Muscle of leg (tissue), 11 donors: ENCODE data around the gene LAX1. TPM values are rescaled to one million over a fixed set of nuclear protein-coding genes. Genes with fewer than 3 reads are reported as not detected.
A peak's percentile ranks its signal among the peaks of the same experiment; 100 is the strongest.

ENCODE experiments used
- DNase-seq: peaks from one replicate; pipeline ENCODE4 v3.0.0; 2013
- H3K27ac ChIP-seq: one replicate; pipeline ENCODE4 v1.5.1; 2013; ENCODE audit warnings: mild to moderate bottlenecking, low read length, control low read depth
- H3K27me3 ChIP-seq: one replicate; pipeline ENCODE4 v1.6.1; 2013; ENCODE audit warnings: low read length; ENCODE audit not compliant: control insufficient read depth, insufficient read depth
- H3K36me3 ChIP-seq: one replicate; pipeline ENCODE4 v1.6.1; 2013; ENCODE audit warnings: low read length; ENCODE audit not compliant: control insufficient read depth, insufficient read depth
- H3K4me1 ChIP-seq: one replicate; pipeline ENCODE4 v1.6.1; 2013; ENCODE audit warnings: low read length; ENCODE audit not compliant: control insufficient read depth, insufficient read depth
- H3K4me3 ChIP-seq: one replicate; pipeline ENCODE4 v1.5.1; 2013; ENCODE audit warnings: low read length, control low read depth
- H3K9me3 ChIP-seq: replicated peaks from 2 replicates; pipeline ENCODE4 v1.6.1; 2013; ENCODE audit warnings: low read depth, low read length; ENCODE audit not compliant: control insufficient read depth
- WGBS: methylation state at CpG from one replicate; pipeline ENCODE4 v1.1.5; 2013; ENCODE audit warnings: missing lambda C conversion rate; ENCODE audit not compliant: insufficient coverage; 5-methylcytosine and 5-hydroxymethylcytosine counted together
- polyA plus RNA-seq, 8 donors: library from polyadenylated mRNA; unstranded; fragments of 120-200 nt; gene quantifications; one replicate each; pipeline versions ENCODE4 v1.2.1 to v1.2.3, GENCODE V29; 2013; ENCODE audit warnings: inconsistent platforms in 1 of 8, low replicate concordance in 1 of 8; ENCODE audit not compliant: insufficient read length in 8 of 8, insufficient read depth in 1 of 8
- total RNA-seq: library from RNA; stranded (reverse); fragments of 120-200 nt; gene quantifications from one replicate; pipeline ENCODE4 v1.2.4, GENCODE V29; 2013

Gene LAX1
- total and polyA plus RNA-seq, 9 donors = 0.07 to 0.29 (median 0.12) TPM

DNA sequence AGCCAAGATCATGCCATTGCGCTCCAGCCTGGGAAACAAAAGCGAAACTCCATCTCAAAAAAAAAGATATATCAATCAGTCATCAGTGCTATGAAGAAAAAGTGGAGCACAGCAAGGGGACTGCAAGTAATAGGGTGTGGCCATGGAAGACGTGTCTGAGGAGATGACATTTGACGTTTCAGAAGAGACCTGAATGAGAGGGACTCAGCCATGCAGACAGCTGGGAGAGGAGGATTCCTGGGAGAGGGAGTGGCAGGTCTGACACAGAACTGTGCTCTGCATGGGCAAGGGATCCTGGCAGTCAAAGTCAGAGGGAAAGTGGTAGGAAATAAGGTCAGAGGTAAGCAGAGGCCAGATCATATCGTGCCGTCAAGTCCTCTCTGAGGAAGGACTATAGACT is 3.3 kb downstream of the LAX1 start:
- DNase-seq = no peak
- 72% methylated on average over 4 of the region's 6 CpGs for WGBS
- Histone ChIP-seq H3K27ac (no peak overlapping the region), H3K9me3 (no peaks in the 10 kb centered on the region), H3K4me3 (no peak overlapping the region), H3K36me3 (no peaks in the 10 kb centered on the region), H3K27me3 (no peaks in the 10 kb centered on the region), H3K4me1 (peaks cover 15% of the 10 kb centered on the region)

DNA sequence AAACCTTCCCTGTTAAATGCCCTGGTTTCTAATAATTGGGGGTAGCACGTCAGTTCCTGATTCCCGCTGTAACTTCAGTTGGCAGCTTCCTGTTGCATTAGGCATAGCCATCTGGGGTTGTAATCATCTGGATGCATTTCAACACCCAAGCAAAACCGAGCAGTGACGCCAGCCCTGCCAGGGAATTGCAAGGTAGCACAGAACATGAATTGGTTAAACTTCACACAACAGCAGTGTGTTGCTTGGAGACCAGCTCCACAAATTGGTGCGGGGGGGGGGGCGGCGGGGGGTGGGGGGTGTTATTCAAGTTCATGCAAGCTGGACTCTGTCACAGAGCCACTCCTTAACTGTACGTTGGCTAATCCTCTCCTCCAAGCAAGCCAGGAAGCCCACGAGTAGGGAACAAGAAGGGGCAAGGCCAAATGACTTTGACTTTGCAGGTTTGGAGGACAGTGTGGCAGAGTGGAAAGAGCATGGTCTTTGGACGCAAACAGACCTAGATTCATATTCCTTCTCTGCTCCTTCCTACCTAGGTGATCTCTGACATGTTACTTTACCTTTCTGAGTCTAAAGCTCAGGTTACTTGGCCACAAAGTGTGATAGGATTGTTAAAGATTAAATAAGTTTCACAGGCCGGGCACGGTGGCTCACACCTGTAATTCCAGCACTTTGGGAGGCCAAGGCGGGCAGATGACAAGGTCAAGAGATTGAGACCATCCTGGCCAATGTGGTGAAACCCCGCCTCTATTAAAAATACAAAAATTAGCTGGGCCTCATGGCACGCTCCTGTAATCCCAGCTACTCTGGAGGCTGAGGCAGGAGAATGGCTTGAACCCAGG is 4.7 kb downstream of the LAX1 start:
- peak overlapping the region; percentile 35 for H3K27ac ChIP-seq
- peak overlapping the region; percentile 10 for H3K4me3 ChIP-seq
- peaks cover 15% of the 10 kb centered on the region for H3K4me1 ChIP-seq
- H3K9me3 ChIP-seq = no peaks in the 10 kb centered on the region
- no peaks in the 10 kb centered on the region for H3K36me3 ChIP-seq
- H3K27me3 ChIP-seq = no peaks in the 10 kb centered on the region
- DNase-seq = peak; percentile 86
- 43% methylated on average over 7 of the region's 15 CpGs for WGBS

DNA sequence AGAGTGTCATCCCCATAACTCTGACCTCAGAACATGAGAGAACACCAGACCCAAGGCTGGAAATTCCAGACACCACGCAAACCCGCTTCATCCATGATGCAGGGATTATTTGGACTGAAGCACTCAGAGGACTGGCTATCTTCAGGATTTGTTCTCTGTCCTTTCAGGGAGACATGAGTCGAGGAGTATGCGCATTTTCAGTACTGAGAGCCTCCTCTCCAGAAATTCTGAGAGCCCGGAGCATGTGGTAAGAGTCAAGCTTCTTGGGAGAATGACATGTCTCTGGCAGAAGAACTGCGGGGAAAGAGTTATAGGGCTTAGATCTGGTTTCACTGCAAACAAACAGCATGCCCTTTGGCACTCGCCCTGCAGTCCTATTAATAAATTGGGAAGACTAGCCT is 6.9 kb downstream of the LAX1 start:
- Histone ChIP-seq H3K4me1 (peaks cover 15% of the 10 kb centered on the region), H3K27ac (no peak overlapping the region), H3K27me3 (no peaks in the 10 kb centered on the region), H3K4me3 (no peak overlapping the region), H3K9me3 (no peaks in the 10 kb centered on the region), H3K36me3 (no peaks in the 10 kb centered on the region)
- WGBS = 85% methylated on average over 4 of the region's 7 CpGs
- DNase-seq = peak; percentile 42

DNA sequence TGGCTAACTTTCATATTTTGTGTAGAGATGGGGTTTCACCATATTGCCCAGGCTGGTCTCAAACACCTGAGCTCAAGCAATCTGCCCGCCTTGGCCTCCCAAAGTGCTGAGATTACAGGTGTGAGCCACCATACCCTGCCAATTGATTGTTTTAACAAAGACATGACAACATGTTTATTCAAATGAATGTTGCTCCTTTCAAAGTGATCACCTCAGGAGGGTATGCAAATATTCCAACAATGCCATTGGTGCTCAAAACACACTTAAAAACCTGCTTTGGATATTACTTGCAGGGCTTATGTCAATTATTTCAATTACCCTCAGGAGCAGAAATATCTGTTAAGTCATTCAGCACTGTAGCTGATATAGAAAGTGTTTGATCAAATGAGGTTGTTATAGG is 7.9 kb downstream of the LAX1 start:
- Histone ChIP-seq H3K4me3 (no peak overlapping the region), H3K4me1 (peaks cover 15% of the 10 kb centered on the region), H3K27ac (no peak overlapping the region), H3K27me3 (no peaks in the 10 kb centered on the region), H3K9me3 (no peaks in the 10 kb centered on the region), H3K36me3 (no peaks in the 10 kb centered on the region)
- WGBS = no CpG with 5 or more reads among the region's 1 CpG
- DNase-seq = no peak

DNA sequence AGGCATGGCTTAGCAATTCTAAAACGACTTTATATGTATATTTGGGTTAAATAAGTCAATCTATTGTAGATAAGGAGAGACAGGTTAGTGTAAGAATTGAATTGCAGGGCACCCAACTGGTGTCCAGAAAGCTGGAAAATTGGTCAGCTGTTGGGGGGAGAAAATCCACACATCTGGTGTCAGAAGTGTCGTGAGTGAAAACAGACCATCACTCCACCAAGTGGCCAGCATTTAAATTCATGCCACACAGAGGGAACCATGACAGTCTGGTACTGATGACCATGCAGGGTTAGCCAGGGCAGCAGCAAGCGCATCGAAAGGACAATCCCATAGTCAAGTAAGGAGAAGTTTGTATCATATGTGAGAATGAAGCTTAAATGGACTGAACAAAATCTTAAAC is 11.7 kb downstream of the LAX1 start:
- DNase-seq = peak; percentile 33

DNA sequence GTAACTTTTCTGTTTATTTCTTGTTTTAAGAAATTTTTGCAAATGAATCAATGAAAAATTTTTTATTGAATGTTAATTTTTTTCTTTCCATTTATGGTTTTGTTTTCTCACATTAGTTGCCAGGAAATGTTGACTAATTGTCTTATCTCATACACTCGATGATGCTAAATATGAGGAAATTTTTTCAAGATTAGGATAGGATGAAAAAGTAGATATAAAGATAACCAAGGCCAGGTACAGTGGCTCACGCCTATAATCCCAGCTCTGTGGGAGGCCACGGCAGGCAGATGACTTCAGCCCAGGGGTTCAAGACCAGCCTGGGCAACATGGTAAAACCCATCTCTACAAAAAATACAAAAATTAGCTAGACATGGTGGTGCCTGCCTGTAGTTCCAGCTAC is 12.6 kb downstream of the LAX1 start:
- no peak for DNase-seq
- H3K4me1 ChIP-seq = no peaks in the 10 kb centered on the region
- H3K36me3 ChIP-seq = no peaks in the 10 kb centered on the region
- no peak overlapping the region for H3K4me3 ChIP-seq
- no peak overlapping the region for H3K27ac ChIP-seq
- no CpG with 5 or more reads among the region's 3 CpGs for WGBS
- no peaks in the 10 kb centered on the region for H3K27me3 ChIP-seq
- no peaks in the 10 kb centered on the region for H3K9me3 ChIP-seq

More for the DNA sequence above, 11.7 kb downstream of the LAX1 start:
- peaks cover 2% of the 10 kb centered on the region for H3K4me1 ChIP-seq
- H3K4me3 ChIP-seq = no peak overlapping the region
- no peak overlapping the region for H3K27ac ChIP-seq
- no peaks in the 10 kb centered on the region for H3K9me3 ChIP-seq
- WGBS = no CpG with 5 or more reads among the region's 4 CpGs
- H3K27me3 ChIP-seq = no peaks in the 10 kb centered on the region
- no peaks in the 10 kb centered on the region for H3K36me3 ChIP-seq

DNA sequence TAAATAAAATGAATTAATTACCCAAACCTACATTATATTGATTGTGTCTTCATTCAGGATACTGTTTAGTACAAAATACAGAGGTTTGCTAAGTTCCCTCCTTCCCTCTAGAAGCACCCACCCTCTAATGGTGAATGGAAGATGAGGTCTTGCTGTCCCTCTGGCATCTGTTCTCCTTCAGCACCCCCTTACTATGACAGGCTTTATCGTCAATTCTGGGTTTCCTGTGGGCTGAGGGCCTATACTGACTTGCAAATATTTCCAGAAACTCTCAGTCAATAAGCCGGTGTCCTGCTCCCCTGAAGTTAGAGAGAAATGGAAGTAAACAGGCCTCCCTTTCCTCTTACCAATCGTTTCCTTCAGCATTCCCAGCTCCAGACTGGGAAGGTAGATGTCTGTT is 13.2 kb downstream of the LAX1 start:
- Histone ChIP-seq H3K4me3 (no peak overlapping the region), H3K9me3 (no peaks in the 10 kb centered on the region), H3K36me3 (no peaks in the 10 kb centered on the region), H3K4me1 (no peaks in the 10 kb centered on the region), H3K27ac (no peak overlapping the region), H3K27me3 (no peaks in the 10 kb centered on the region)
- WGBS = no CpG with 5 or more reads among the region's 3 CpGs
- no peak for DNase-seq

DNA sequence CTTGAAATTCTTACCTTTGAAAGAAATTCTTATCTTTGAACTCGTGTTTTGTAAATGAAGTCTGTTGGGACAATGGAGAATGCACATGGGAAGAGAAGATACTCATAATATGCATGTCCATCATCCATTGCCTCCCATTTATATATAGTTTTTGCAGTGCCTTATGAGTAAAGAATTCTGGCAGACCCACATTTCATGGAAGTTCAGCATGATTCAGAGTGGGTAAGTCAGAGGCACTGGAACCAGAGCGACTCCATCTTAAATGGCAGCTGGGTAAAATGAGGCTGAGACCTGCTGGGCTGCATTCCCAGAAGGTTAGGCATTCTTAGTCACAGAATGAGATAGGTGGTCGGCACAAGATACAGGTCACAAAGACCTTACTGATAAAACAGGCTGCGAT is 13.8 kb downstream of the LAX1 start:
- DNase-seq = no peak
- Histone ChIP-seq H3K4me3 (no peak overlapping the region), H3K36me3 (no peaks in the 10 kb centered on the region), H3K4me1 (no peaks in the 10 kb centered on the region), H3K27ac (no peak overlapping the region), H3K27me3 (no peaks in the 10 kb centered on the region), H3K9me3 (no peaks in the 10 kb centered on the region)
- 87% methylated on average over 2 of the region's 4 CpGs for WGBS

DNA sequence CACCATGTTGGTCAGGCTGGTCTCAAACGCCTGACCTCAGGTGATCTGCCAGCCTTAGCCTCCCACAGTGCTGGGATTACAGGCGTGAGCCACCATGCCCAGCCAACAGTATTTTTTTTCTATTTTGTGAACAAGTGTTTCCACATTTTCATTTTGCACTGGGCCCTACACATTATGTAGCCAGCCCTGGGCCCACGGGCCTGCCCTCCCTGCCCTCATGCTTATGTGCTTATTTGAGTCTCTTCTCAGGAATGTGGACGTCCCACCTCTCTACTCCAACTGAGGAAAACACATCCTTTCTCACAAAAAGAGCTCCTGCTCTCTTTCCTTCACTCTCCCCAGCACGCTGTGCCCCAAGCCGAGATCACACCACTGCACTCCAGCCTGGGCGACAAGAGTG is 17.0 kb downstream of the LAX1 start:
- no peaks in the 10 kb centered on the region for H3K9me3 ChIP-seq
- DNase-seq = no peak
- H3K4me1 ChIP-seq = no peaks in the 10 kb centered on the region
- H3K4me3 ChIP-seq = no peak overlapping the region
- no peaks in the 10 kb centered on the region for H3K27me3 ChIP-seq
- H3K36me3 ChIP-seq = no peaks in the 10 kb centered on the region
- H3K27ac ChIP-seq = no peak overlapping the region
- 73% methylated on average over 4 of the region's 7 CpGs for WGBS

DNA sequence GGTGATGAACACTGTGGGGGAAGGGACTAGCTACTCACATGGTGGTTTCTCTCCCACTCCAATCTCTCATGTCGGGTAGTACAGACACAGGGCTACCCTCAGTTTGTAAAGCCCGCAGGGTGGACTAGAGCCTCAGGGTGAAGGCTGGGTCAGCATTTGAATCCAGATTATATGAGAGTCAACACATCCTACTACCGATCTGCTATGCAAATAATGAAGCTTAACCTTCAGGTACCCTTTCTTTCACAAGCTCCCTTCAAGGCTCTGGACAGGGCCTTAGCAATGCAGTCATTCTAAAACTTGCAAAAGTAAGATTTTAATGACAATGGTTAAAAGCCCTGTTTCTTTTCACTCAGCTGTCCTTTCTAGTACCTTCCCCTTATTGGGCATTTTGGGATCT is 25.0 kb downstream of the LAX1 start:
- DNase-seq = no peak
- H3K27me3 ChIP-seq = no peaks in the 10 kb centered on the region
- WGBS = no CpG with 5 or more reads among the region's 3 CpGs
- H3K4me1 ChIP-seq = peaks cover 3% of the 10 kb centered on the region
- H3K36me3 ChIP-seq = no peaks in the 10 kb centered on the region
- H3K27ac ChIP-seq = no peak overlapping the region
- no peak overlapping the region for H3K4me3 ChIP-seq
- no peaks in the 10 kb centered on the region for H3K9me3 ChIP-seq

DNA sequence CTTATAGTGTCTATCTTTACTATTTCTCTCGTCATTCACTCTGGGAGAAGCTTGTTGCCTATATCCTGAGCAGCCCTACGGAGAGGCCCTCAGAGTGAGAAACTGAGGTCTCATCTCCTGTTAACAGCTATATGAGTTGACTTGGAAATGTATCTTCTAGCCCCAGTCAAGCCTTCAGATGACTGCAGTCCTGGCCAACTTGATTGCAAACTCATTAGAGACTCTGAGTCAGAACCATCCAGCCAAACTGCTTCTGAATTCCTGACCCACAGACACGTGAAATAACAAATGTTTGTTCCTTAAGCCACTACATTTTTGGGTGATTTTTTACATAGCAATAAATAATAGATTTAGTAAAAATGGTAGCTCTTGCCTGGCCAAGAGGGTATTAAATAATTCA is 26.5 kb downstream of the LAX1 start:
- Histone ChIP-seq H3K27ac (no peak overlapping the region), H3K4me3 (no peak overlapping the region), H3K9me3 (no peaks in the 10 kb centered on the region), H3K4me1 (peaks cover 4% of the 10 kb centered on the region), H3K27me3 (no peaks in the 10 kb centered on the region), H3K36me3 (no peaks in the 10 kb centered on the region)
- no peak for DNase-seq
- WGBS = 88% methylated on average over 2 of the region's 3 CpGs
